Measurements from ENCODE around the gene MAP2K4.

DNA sequence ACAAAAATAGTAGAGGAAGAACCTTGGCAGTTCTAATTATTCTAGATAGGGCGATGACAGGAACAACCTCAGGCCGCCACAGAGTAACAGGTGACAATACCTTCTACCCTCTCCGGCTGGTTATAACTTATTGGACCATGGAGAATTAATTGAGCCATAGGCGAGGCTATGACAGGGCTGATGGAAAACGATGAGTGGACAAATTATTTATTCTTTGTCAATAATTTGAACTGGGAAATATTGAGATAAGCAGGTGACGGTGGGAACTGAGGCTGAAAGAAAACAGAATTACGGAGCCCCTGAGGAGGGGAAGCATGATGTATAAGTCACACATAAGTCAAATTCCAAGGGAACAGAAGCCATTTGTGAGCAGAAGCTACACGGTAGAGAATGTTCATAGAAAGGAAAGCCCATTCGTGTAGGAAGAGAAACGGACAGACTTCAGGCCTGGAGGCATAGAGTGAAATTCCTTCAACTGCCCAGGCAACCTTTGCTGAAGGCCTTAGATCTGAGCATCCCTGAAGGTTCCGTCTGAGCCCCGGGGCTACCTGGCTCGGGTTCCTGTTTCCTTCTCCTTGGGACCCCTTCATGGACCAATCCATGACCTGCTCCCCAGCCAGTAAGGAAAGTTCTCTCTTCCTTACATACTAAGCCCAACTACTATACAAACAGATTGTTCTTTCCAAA, 158.1 kb downstream of the MAP2K4 start:
- TF ChIP-seq, protein P1, sequence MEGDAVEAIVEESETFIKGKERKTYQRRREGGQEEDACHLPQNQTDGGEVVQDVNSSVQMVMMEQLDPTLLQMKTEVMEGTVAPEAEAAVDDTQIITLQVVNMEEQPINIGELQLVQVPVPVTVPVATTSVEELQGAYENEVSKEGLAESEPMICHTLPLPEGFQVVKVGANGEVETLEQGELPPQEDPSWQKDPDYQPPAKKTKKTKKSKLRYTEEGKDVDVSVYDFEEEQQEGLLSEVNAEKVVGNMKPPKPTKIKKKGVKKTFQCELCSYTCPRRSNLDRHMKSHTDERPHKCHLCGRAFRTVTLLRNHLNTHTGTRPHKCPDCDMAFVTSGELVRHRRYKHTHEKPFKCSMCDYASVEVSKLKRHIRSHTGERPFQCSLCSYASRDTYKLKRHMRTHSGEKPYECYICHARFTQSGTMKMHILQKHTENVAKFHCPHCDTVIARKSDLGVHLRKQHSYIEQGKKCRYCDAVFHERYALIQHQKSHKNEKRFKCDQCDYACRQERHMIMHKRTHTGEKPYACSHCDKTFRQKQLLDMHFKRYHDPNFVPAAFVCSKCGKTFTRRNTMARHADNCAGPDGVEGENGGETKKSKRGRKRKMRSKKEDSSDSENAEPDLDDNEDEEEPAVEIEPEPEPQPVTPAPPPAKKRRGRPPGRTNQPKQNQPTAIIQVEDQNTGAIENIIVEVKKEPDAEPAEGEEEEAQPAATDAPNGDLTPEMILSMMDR (IDR thresholded peaks at IDR 0.05), result no peak
- TF ChIP-seq POLR2A (IDR thresholded peaks at IDR 0.05) (no peak), POLR2AphosphoS5 (IDR thresholded peaks at IDR 0.05) (no peak), EP300 (IDR thresholded peaks at IDR 0.05) (no peak)

Measured in sigmoid colon (tissue), 4 donors.